T-helper 2 cell (primary cell): ENCODE measurements around the gene ZMYND10.

Experiments used
- DNase-seq, 5 experiments: peaks; one replicate each; pipeline versions ENCODE4 v3.0.0 to v3.0.0-alpha.2; 2012 to 2022

ZMYND10 gene

GRCh38 chr3:50345008-50345407, 524 bp downstream of the ZMYND10 start:
- no peak for DNase-seq

GRCh38 chr3:50342813-50343633, 2.5 kb downstream of the ZMYND10 start:
- no peak for DNase-seq

GRCh38 chr3:50341996-50342650, 3.4 kb downstream of the ZMYND10 start:
- DNase-seq, result no peak

DNA sequence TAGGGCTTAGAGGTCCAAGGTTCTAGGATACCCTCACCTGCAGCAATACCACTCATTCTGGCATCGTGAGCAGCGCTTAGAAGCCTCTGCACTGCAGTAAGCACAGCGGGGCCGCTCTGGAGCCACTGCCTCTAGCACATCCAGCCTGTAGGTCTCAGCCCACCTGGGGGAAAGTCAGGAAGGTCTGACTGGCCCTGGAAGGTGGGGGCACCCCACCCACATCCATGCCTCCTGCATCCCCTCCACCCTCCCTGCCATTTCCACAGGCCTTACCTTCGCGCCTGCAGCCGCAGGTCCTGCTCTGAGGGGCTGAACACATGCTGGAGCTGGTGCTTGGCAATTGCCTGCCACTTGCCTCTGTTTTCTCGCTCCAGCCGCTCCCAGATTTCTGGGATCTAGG, 4.0 kb downstream of the ZMYND10 start:
- peak in 2 of 5 experiments; percentile 27 to 46 for DNase-seq

GRCh38 chr3:50340448-50341329, 4.8 kb downstream of the ZMYND10 start, which contains the start of gene RASSF1:
Gene RASSF1, minus strand, starts transcription at chr3:50340836. Its CDS starts 31 bp downstream, at chr3:50340805.
- peak; percentile 42 to 88 (median 51) for DNase-seq

GRCh38 chr3:50340147-50340447, 5.4 kb downstream of the ZMYND10 start:
- DNase-seq, result no peak

- no peak for DNase-seq
These were observed 5.9 kb downstream of the ZMYND10 start for GRCh38 chr3:50339485-50340146.

GRCh38 chr3:50338965-50339364, 6.6 kb downstream of the ZMYND10 start:
- DNase-seq, result no peak

- DNase-seq, result peak; percentile 81 to 99 (median 93)
These were observed 8.2 kb downstream of the ZMYND10 start for GRCh38 chr3:50337175-50337861.

DNA sequence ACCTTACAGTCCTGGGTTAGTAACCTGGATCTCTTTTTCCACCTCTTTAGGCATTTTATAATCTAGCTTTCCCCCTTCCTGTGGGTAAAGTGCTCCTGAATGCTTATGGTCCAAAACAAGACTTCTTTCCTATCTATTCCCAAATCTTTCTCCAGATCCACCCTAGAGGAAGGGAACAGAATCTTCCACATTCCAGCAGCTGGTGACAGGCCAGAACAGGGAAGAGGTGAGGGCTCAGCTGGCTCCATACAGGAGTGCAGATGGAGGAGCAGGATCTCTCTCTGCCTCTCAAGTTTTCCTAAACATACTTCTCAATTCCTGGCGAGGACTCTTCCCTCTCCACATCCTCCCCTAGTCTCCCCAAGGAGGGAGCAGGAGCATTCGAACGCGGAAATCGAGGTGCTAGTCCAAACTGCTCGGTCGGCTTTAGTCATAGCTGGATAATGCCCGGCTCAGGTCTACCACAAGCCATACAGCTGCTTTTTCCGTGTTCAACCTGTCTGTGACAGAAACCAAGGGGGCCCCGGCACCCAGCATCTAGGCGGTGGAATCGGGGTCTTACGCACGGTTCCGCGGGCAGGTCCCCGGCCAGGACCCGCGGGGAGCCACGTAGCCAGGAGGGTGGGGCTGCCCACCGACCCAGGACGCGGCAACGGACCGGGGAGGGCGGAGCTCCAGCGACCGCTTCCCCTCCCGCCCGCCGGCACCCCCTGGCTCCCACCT, 8.9 kb downstream of the ZMYND10 start:
- DNase-seq, result no peak

GRCh38 chr3:50334339-50335075, 11.0 kb downstream of the ZMYND10 start:
- no peak for DNase-seq

DNA sequence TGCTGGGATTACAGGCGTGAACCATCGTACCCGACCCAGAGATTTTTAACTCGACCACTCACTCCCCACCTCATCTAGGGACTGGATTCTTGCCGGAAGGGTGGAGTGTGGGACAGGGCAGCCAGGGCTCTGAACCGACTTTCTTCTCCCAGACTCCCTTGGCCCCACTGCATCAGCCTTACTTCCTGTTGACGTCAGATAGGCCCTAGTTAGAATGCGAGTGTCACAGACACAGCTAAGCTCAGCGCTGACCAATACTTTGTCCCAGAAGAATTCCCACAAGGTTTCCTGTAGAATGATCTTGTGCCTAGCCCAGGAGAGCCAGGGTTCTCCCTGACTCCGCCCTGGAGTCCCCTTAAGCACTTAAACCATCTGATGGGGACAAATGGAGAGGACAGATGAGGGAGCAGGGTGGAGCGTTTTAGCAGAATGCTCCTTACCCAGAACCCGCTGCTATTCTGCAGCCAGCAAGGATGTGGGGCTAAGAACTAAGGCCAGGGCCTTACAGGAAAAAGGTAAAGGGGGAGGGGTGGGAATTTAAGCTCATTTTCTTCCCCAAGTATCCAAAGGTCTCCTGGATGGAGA, 11.7 kb downstream of the ZMYND10 start:
- peak in 1 of 5 experiments; percentile 43 for DNase-seq

- no peak for DNase-seq
These were observed 14.1 kb downstream of the ZMYND10 start for GRCh38 chr3:50331364-50331907.

- DNase-seq, result no peak
These were observed 15.2 kb downstream of the ZMYND10 start for GRCh38 chr3:50330330-50330729.

GRCh38 chr3:50327943-50328691, 17.4 kb downstream of the ZMYND10 start, which contains the start of gene TUSC2:
Gene TUSC2, minus strand, starts transcription at chr3:50328223. Its CDS starts 124 bp downstream, at chr3:50328099.
- DNase-seq, result peak; percentile 88 to 96 (median 92)

DNA sequence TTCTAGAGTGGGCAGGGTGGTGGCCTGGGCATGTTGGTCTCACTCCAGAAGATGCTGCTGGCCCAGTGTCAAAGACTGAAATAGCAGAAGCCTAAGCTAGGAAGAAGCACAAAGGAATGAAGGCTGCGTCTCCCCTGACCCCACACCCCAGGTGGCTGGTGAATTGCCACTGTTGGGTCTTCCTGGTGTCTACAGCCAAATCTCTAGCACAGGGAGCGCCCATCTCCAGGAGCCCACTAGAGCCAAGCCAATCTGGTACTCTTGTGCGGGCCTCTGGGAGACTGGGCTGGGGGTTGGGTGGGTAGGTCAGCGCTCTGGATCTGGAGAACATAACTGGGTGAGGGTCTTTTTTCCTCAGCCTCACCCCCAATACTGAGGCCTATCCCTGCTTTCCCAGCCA, 18.4 kb downstream of the ZMYND10 start:
- DNase-seq, result no peak

DNA sequence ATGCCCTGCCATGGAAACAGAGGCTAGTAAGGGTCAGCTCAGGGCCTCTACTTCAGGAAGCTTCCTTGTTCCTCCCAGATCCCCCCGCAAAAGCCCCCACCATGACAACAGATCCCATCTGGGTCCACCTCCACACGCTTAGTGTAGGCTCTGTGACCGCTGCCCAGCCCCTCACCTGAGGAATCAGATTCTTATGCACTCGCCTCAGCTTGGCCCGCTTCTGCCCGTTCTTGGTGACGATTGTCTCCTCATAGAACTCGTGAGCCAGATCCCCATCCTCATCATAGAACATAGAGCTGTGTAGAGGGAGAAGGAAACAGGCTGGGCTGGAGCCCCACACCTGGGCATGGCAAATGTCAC, 19.4 kb downstream of the ZMYND10 start:
- no peak for DNase-seq

- no peak for DNase-seq
These were observed 19.9 kb downstream of the ZMYND10 start for GRCh38 chr3:50325497-50326181.

DNA sequence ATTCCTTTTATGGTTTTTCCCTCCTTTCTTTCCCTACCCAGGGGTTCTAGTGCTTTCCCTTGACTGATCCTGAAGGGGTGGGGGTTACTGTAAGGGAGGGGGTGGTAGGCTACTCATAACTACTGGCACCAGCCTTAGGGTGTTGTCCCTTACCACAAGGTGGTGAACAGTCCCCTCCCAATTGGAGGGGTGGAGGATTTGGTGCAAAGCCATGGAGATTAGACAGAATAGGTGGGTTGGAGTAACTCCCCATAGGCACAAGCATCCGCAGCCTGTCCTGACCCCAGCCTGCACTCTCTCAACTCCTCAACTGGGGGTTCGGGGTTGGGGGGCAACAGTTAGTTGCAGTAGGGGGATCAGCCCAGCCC, 20.4 kb downstream of the ZMYND10 start:
- no peak for DNase-seq
